HFF-Myc (cell line): ENCODE results near the gene TRPV3.
"Not testable (repeated sequence)": the region's sequence is repeated elsewhere in the genome, so short reads cannot be mapped to it uniquely, and the experiment has no call there.

Experiments used
- DNase-seq: peaks from one replicate; pipeline ENCODE4 v3.0.0-alpha.2; 2011; ENCODE audit warnings: low read depth; ENCODE audit errors: extremely low read depth
- H3K4me3 ChIP-seq: replicated peaks from 2 replicates; pipeline ENCODE4 v1.5.1; 2011; ENCODE audit warnings: low read depth, mild to moderate bottlenecking, control low read depth, low read length
- TF ChIP-seq, protein P1 (sequence below): IDR thresholded peaks from 2 replicates; pipeline ENCODE4 v1.5.1; 2012; ENCODE audit warnings: mild to moderate bottlenecking, low read depth, low read length, control low read depth; ENCODE audit errors: missing control alignments

The TRPV3 gene

DNA sequence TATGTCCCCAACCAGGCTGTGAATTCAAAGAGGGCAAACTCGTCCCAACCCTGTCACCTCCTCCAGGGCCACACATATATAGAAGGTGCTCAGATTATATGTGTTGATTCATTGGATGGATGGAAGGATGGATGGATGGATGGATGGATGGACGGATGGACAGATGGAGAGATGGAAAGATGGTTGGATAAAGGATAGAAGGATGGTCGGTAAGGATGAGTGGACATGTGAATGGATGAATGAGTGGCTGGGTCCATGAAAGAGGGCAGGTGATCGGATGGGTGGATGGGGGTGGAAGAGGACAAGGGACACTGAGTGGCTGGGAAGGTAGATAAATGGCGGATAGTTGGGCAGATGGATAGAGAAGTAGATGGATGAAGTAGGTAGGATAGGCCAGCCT, 30.1 kb downstream of the TRPV3 start:
- TF ChIP-seq, protein P1, sequence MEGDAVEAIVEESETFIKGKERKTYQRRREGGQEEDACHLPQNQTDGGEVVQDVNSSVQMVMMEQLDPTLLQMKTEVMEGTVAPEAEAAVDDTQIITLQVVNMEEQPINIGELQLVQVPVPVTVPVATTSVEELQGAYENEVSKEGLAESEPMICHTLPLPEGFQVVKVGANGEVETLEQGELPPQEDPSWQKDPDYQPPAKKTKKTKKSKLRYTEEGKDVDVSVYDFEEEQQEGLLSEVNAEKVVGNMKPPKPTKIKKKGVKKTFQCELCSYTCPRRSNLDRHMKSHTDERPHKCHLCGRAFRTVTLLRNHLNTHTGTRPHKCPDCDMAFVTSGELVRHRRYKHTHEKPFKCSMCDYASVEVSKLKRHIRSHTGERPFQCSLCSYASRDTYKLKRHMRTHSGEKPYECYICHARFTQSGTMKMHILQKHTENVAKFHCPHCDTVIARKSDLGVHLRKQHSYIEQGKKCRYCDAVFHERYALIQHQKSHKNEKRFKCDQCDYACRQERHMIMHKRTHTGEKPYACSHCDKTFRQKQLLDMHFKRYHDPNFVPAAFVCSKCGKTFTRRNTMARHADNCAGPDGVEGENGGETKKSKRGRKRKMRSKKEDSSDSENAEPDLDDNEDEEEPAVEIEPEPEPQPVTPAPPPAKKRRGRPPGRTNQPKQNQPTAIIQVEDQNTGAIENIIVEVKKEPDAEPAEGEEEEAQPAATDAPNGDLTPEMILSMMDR, result no peak
- DNase-seq, result no peak
- no peak overlapping the region for H3K4me3 ChIP-seq

DNA sequence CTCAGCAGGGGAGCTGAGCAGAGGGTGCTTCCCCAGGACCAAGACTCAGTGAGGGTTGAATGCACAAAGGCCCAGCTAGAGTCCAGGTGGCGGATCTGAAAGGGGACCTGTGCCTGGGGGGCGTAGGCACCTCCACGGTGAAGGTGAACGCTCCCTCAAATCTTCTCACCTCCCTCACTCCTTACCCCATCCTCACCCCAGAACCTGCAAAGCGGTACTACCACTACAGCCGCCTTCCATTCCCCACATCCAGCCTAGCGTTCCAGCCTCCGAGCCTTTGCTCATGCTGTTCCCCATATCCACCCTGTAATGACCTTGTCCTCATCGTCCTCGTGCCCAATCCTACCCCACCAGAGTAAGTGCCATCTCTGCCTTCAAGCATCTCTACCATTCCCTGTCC, 30.6 kb downstream of the TRPV3 start:
- no peak for DNase-seq
- TF ChIP-seq, protein P1, result no peak
- H3K4me3 ChIP-seq, result no peak overlapping the region

DNA sequence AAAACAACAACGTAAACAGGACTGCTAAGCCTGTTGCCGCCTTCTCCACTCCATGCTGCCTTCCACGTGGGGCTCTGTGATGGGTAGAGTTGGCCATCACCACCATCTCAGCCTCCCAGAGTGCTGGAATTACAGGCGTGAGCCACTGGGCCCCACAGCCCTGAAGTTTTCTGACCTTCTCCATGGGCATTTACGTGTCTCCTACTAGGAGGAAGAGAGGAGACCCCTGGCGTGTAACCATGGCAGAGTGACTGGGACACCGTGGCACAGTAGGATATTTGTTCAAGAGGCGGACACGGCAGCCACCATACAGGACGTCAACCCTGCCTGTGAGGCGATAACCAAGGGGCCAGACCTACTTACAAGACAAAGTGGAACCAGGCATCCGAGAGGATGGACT, 31.1 kb downstream of the TRPV3 start:
- H3K4me3 ChIP-seq, result no peak overlapping the region
- DNase-seq, result no peak
- TF ChIP-seq, protein P1, result no peak

DNA sequence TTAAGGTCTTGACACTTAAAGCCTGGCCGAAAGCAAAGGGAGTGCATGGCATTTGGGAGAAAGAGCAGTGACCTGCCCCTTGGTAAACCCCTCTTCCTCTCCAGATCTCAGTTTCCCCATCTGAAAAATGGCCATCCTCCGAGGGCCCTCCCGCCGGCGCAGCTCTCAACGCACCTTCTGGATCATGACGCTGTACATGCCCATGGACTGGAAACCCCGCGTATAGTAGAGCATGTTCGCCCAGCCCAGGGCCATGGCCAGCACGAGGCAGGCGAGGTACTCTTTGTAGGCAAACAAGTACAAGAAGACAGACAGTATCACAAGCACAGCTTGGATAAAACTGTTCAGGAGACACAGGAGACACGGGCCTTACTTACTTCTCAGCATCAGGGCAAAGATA, 33.6 kb downstream of the TRPV3 start:
- TF ChIP-seq, protein P1, result no peak
- no peak overlapping the region for H3K4me3 ChIP-seq
- DNase-seq, result no peak

DNA sequence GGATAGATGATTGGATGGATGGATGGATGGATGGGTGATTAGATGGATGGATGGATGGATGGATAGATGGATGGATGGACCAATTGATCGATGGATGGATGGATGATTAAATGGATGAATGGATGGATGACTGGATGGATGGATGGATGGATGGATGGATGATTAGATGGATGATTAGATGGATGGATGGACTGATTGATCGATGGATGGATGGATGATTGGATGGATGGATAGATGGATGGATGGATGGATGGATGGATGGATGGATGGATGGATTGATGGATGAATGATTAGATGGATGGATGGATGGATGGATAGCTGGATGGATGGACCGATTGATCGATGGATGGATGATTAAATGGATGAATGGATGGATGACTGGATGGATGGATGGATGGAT, 38.1 kb downstream of the TRPV3 start:
- DNase-seq, H3K4me3 ChIP-seq: not testable (repeated sequence)

DNA sequence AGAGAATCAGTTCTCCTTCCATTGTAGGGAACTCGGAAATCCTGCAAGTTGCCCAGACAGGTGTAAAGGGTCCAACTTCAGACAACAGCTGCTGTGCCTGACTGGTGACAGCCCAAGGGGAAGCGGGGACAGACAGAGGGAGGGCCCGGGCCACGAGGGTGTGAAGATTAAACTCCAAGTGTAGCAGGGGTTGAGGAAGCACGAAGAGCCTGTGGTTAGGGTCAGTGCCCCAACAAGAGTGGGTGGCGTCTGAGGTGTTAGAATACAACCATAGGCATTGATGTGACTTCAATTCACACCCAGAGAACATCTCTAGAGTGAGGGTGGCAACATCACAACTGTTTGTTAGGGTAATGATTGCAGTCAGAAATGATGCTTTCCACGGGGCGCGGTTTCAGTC, 42.7 kb downstream of the TRPV3 start:
- no peak for DNase-seq
- no peak overlapping the region for H3K4me3 ChIP-seq
- TF ChIP-seq, protein P1, result no peak

DNA sequence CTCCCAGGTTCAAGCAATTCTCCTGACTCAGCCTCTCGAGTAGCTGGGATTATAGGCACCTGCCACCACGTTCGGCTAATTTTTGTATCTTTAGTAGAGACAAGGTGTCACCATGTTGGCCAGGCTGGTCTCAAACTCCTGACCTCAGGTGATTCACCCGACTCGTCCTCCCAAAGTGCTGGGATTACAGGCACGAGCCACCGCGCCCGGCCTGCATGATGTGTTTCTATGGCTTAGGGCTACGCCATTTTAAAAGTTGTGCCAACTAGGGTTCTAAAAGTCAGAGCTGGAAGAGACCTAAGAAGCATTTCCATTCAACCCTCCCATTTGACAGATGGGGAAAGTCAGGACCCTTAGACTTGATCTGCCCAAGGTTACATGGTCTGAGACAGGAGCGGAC, 43.4 kb downstream of the TRPV3 start:
- H3K4me3 ChIP-seq, DNase-seq: not testable (repeated sequence)

DNA sequence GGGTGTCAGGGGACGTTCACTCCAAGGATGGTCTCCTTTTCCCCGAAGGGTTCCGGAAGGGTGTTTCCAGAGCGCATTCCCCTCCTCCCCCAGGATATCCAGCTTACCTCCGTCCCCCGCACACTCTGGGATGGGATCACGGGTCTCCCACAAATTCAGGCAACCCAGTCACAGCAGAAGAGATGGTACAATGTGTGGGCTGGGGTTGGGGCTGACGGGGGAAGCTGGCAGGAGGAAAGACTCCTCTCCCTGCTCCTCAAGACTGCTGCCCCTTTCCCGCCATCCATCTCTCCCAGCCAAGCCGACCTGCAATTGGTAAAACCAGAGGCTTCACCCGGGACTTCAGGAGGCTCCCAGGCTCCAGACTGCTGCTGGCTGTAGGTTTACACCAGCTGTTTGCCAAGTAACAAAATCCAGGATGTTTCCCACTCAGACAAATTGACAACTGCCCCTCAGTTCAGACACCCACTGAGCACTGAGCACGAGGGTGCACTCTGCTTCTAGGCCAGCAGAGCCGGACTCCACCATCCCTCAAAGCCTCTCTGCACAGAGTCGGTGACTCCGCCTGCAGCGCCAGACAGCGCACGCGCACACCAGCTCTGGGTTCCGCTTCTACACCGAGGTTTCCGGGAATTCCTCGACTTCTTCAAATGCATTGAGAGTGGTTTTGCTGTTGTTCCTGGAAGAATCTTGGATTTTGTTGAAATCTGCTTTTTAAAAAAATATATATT, 44.1 kb downstream of the TRPV3 start:
- no peak for DNase-seq
- no peak overlapping the region for H3K4me3 ChIP-seq
- TF ChIP-seq, protein P1, result no peak
